Osteocyte (in vitro differentiated cells): ENCODE measurements around the gene TJP1. TPM values are rescaled to one million over a fixed set of nuclear protein-coding genes. Genes with fewer than 3 reads are reported as not detected.

Source experiments
- DNase-seq: peaks from one replicate; pipeline ENCODE4 v3.0.0; 2021; ENCODE audit warnings: mixed read lengths; ENCODE audit not compliant: unreplicated experiment; ENCODE audit errors: extremely low spot score
- H3K27ac Mint-ChIP-seq: one replicate; pipeline ENCODE4 v1.8.0; 2021; ENCODE audit warnings: mild to moderate bottlenecking, mixed read lengths; ENCODE audit not compliant: unreplicated experiment
- H3K27me3 Mint-ChIP-seq: one replicate; pipeline ENCODE4 v1.8.0; 2021; ENCODE audit warnings: mixed read lengths; ENCODE audit not compliant: unreplicated experiment
- H3K36me3 Mint-ChIP-seq: one replicate; pipeline ENCODE4 v1.8.0; 2021; ENCODE audit warnings: mixed read lengths; ENCODE audit not compliant: unreplicated experiment
- H3K4me1 Mint-ChIP-seq: one replicate; pipeline ENCODE4 v1.8.0; 2021; ENCODE audit warnings: mixed read lengths; ENCODE audit not compliant: unreplicated experiment
- H3K4me3 Mint-ChIP-seq: one replicate; pipeline ENCODE4 v1.8.0; 2021; ENCODE audit warnings: mild to moderate bottlenecking, moderate library complexity, mixed read lengths; ENCODE audit not compliant: unreplicated experiment
- H3K9me3 Mint-ChIP-seq: one replicate; pipeline ENCODE4 v1.8.0; 2021; ENCODE audit warnings: mixed read lengths; ENCODE audit not compliant: unreplicated experiment
- total RNA-seq: library from RNA; stranded (reverse); gene quantifications from 2 replicates; pipeline ENCODE4 v1.2.1, GENCODE V29; 2021
- TF ChIP-seq, protein P1 (sequence below): fragments of 200-600 bp; sonication (generic); IDR thresholded peaks from 2 replicates; pipeline ENCODE4 v1.5.0; 2021; ENCODE audit warnings: antibody characterized with exemption, mild to moderate bottlenecking, moderate library complexity

The TJP1 gene
- total RNA-seq, 1 donor from 2014 or later: 113 TPM

DNA sequence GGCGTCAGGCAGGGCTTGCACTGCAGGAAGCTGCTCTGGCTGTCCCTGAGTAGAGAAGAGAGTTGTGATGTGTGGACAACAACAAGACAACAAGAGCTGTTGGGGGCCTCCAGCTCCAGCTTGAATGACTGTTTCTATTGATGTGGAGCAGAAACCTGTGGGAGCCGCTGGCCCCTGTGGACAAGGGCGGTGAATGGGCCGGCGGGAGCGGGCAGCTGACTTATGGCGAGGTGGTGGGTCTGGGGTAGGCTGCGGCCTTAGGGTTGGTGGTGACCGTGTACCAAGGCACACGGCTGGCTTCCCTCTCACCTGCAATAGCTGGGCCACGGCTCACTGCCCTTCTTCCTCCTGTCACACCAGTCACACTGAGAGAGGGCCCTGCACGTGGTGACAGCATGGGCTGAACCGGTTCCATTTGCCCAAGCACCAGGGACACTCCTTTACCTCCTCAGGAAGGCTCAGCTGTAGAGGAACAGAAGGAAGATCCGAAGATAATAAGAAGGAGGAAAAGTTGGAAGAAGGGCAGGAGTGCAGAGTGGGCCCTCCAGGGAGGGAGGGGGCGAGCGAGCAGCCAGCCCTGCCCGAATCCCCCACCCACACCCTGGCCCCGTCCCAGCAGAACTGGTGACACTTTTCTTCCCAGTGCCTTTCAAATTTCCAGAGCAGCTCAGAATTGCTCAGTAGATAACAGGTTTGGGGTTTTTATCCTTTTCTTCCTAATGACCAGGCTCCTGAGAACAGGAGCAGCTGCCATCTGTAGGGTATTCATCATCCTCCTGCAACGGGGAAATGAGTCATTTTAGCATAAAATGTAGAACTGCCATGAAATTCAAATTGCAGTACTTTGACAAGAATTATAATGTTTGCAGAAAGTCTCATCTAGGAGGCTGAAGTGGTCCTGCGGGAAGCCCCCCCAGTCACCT lies 136.9 kb downstream of the TJP1 start:
- TF ChIP-seq, protein P1, sequence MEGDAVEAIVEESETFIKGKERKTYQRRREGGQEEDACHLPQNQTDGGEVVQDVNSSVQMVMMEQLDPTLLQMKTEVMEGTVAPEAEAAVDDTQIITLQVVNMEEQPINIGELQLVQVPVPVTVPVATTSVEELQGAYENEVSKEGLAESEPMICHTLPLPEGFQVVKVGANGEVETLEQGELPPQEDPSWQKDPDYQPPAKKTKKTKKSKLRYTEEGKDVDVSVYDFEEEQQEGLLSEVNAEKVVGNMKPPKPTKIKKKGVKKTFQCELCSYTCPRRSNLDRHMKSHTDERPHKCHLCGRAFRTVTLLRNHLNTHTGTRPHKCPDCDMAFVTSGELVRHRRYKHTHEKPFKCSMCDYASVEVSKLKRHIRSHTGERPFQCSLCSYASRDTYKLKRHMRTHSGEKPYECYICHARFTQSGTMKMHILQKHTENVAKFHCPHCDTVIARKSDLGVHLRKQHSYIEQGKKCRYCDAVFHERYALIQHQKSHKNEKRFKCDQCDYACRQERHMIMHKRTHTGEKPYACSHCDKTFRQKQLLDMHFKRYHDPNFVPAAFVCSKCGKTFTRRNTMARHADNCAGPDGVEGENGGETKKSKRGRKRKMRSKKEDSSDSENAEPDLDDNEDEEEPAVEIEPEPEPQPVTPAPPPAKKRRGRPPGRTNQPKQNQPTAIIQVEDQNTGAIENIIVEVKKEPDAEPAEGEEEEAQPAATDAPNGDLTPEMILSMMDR: no peak
- Mint-ChIP-seq H3K36me3 (no peaks in the 10 kb centered on the region), H3K9me3 (no peaks in the 10 kb centered on the region), H3K4me3 (no peak overlapping the region), H3K4me1 (peaks cover 3% of the 10 kb centered on the region), H3K27ac (no peak overlapping the region), H3K27me3 (no peaks in the 10 kb centered on the region)
- no peak for DNase-seq

DNA sequence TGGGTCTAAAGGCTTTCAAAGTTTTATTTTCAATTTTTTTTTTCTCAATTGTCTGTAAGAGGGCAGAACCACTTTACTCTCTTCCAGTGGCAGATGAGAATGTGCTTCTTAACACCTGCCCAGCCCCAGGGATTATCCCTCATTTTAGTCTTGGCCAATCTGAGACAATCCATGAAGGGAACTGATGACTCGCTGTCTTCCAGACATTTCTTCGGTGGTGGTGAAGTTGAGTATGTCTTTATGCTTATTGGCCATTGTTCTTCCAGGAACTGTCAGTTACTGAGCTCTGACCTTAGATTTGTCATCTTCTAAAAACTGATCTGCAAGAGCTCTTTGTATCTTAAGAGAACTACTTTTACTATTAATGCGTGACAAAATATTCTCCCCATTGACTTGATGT lies 139.5 kb downstream of the TJP1 start:
- H3K27ac Mint-ChIP-seq: no peak overlapping the region
- H3K9me3 Mint-ChIP-seq: no peaks in the 10 kb centered on the region
- H3K36me3 Mint-ChIP-seq: no peaks in the 10 kb centered on the region
- no peak overlapping the region for H3K4me3 Mint-ChIP-seq
- TF ChIP-seq, protein P1: no peak
- H3K27me3 Mint-ChIP-seq: no peaks in the 10 kb centered on the region
- DNase-seq: no peak
- H3K4me1 Mint-ChIP-seq: peaks cover 3% of the 10 kb centered on the region

DNA sequence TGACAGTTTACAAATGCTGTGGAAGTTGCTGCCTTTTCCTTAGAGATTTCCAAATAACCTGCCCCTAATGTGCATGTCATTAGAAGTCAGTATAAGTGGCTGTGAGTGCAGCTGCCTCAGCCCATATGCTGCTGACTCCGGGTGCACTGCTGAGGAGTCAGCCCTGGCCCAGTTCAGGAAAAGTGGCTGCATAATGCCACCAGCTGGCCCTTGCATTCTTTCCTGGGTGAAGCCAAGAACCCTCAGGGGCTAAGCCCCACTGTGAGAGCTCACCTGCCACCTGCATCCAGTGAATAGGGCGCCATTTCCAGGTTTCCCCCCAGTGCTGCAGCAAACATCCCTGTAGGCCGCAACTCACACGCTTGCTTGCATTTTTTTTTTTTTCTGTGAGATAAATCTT lies 139.9 kb downstream of the TJP1 start:
- Mint-ChIP-seq H3K9me3 (no peaks in the 10 kb centered on the region), H3K36me3 (no peaks in the 10 kb centered on the region), H3K4me1 (peaks cover 7% of the 10 kb centered on the region), H3K27me3 (no peaks in the 10 kb centered on the region), H3K4me3 (no peak overlapping the region), H3K27ac (no peak overlapping the region)
- TF ChIP-seq, protein P1: no peak
- DNase-seq: no peak

DNA sequence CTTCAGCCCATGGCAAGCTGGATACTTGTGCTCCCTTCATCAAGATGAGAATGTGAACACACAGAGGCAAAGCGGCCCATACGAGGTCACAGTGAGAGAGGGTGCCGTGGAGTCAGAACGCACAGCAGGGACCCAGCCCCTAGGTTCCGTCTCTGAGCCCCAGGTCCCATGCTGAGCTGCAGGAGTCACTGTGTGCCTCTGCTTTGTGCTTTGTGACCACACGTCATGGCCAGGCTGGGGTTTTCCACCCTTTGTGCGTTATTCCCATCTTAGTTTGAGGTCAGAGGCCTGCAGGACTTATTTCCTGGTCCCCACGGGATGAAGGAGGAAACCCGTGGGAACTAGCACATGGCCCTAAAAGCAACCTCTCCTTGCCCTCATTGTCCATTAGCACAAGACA lies 140.3 kb downstream of the TJP1 start:
- Mint-ChIP-seq H3K4me1 (peaks cover 11% of the 10 kb centered on the region), H3K36me3 (no peaks in the 10 kb centered on the region), H3K9me3 (no peaks in the 10 kb centered on the region), H3K27ac (no peak overlapping the region), H3K4me3 (no peak overlapping the region), H3K27me3 (no peaks in the 10 kb centered on the region)
- TF ChIP-seq, protein P1: no peak
- no peak for DNase-seq

DNA sequence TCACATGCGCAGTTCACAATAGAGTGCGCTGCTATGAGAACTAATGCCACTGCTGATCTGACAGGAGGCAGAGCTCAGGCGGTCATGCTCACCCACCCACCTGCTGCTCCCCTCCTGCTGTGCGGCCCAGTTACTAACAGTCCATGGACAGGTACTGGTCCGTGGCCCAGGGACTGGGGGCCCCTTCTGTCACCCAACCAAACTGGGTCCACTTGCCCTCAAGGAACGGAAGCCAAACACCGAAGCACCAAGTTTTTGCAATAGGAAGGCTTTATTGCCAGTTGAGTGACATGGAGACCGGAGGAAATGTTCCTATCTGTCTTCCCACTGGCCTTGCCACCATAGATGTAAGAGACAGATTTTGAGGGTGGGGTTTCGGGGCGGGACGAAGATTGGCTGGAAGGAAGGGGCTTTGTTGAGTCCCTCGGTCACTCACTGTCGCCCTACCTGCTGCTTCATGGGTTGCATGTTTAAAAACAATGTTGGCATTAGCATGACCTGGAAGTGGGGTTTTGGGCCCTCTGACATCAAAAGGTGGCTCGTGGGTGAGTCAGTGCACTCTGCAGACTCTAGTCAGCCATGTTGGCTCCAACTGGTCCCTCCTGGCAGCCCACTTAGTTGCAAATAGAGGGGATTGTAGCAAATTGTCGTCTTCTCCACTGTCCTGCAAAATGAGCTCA lies 141.0 kb downstream of the TJP1 start:
- TF ChIP-seq, protein P1: no peak
- Mint-ChIP-seq H3K36me3 (no peaks in the 10 kb centered on the region), H3K4me3 (no peak overlapping the region), H3K27me3 (no peaks in the 10 kb centered on the region), H3K9me3 (no peaks in the 10 kb centered on the region), H3K27ac (no peak overlapping the region), H3K4me1 (peaks cover 16% of the 10 kb centered on the region)
- DNase-seq: no peak
